ENCODE measurements around the gene SLC1A7.

SLC1A7 gene

DNA sequence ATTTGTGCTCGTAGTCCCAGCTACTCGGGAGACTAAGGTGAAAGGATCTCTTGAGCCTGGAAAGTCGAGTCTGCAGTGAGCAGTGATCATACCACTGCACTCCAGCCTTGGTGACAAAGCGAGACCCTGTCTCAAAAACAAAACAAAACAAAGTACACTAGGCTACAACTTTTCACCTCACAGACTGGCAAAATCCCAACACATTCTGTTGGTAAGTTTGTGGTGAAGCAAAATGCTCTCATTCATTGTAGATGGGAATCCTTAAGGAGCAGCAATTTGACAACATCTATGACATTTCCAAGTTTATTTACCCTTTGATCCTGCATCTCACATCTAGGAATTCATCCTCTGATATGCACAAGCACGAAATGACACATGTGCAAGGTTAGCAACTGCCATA lies 20.2 kb upstream of the SLC1A7 start:
- no peak for DNase-seq (ENCODE audit: low read depth)
- H3K4me3 ChIP-seq (ENCODE audit: low read length), result no peak overlapping the region
- TF ChIP-seq, protein P1, sequence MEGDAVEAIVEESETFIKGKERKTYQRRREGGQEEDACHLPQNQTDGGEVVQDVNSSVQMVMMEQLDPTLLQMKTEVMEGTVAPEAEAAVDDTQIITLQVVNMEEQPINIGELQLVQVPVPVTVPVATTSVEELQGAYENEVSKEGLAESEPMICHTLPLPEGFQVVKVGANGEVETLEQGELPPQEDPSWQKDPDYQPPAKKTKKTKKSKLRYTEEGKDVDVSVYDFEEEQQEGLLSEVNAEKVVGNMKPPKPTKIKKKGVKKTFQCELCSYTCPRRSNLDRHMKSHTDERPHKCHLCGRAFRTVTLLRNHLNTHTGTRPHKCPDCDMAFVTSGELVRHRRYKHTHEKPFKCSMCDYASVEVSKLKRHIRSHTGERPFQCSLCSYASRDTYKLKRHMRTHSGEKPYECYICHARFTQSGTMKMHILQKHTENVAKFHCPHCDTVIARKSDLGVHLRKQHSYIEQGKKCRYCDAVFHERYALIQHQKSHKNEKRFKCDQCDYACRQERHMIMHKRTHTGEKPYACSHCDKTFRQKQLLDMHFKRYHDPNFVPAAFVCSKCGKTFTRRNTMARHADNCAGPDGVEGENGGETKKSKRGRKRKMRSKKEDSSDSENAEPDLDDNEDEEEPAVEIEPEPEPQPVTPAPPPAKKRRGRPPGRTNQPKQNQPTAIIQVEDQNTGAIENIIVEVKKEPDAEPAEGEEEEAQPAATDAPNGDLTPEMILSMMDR (conservative IDR thresholded peaks at IDR 0.05; ENCODE audit: low read depth, low read length), result no peak

DNA sequence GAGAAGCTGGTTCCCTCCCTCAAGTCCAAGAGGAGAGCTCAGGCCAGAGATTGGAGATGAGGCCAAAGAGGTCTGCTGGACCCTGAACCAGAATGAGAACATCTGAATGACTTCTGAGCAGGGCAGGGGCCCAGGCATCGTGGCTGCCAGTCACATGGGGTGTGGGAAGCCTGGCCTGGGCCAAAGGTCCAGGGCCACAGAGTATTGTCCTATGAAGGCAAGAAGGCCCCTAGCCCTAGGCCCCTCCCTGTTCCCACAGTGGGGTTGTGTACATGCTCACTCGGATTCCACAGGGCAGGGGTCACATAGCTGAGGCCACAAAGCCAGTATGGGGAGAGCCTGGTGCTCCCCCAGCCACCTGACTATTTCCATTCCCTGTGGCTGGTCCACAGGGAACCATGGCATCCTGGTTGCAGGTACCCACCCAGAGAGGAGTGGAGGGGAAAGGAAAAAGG lies 18.5 kb upstream of the SLC1A7 start:
- DNase-seq (ENCODE audit: low read depth), result no peak
- TF ChIP-seq, protein P1 (conservative IDR thresholded peaks at IDR 0.05; ENCODE audit: low read depth, low read length), result no peak
- H3K4me3 ChIP-seq (ENCODE audit: low read length), result no peak overlapping the region

DNA sequence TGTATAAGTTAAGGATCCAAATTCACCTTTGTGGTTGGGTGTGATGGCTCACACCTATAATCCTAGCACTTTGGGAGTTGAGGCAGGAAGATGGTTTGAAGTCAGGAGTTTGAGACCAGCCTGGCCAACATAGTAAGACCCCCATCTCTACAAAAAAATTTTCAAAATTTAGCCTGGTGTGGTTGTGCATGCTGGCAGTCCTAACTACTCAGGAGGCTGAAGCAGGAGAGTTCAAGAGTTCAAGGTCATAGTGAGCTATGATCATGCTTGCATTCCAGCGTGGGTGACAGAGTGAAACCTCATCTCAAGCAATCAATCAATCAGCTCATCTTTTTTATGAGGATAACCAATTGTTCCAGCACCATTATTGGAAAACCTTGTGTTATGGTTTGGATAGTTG lies 16.5 kb upstream of the SLC1A7 start:
- H3K4me3 ChIP-seq (ENCODE audit: low read length), result no peak overlapping the region
- TF ChIP-seq, protein P1 (conservative IDR thresholded peaks at IDR 0.05; ENCODE audit: low read depth, low read length), result no peak
- DNase-seq (ENCODE audit: low read depth), result no peak

DNA sequence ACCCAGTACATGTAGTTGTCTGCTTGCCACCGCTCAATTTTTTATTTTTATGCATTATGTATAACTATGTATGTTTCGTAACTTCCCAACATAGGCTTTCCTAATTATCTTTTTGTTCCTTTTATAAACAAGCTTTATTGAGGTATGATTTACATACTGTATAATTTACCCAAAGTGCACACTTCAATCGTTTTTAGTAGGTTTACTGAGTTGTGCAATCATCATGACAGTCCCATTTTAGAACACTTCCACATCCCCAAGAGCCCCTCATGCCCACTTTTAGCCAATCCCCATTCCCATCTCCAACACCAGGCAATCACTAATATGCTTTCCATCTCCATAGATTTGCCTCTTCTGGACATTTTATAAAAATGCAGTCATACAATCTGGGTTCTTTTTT lies 14.3 kb upstream of the SLC1A7 start:
- no peak overlapping the region for H3K4me3 ChIP-seq (ENCODE audit: low read length)
- TF ChIP-seq, protein P1 (conservative IDR thresholded peaks at IDR 0.05; ENCODE audit: low read depth, low read length), result no peak
- DNase-seq (ENCODE audit: low read depth), result no peak

DNA sequence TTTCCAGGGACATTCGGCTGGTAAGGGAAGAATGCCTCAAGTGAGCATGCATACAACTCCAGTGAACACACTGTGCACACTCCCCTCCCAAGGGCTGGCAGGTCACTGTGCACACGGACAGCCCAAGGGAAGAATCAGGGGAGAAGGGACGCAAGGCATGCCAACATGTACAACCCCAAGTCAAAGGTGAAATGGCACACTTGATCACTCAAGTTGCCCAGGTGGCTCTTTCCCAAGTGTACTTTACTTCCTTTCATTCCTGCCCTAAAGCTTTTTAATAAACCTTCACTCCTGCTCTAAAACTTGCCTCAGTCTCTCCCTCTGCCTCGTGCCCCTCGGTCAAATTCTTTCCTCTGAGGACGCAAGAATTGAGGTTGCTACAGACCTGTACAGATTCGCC lies 13.5 kb upstream of the SLC1A7 start:
- DNase-seq (ENCODE audit: low read depth), result no peak
- H3K4me3 ChIP-seq (ENCODE audit: low read length), result no peak overlapping the region
- TF ChIP-seq, protein P1 (conservative IDR thresholded peaks at IDR 0.05; ENCODE audit: low read depth, low read length), result no peak

DNA sequence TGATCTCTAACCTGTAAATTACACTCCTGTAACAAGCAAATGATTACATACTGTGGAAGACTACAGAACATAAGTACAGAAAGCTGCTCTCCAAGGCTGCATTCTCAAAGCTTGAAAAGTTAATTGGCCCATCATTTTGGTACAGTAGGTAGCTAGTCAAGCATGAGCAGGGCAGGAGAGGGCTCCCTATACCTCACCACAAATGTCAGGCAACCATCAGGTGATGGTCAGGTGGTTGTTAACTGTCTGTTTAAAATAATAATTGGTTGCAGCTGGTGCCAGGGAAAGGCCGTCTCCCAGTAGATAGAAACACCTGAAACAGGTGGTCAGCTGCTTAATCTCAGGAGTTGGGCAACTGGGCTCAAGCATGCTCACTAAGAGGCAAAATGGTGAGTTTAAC lies 13.1 kb upstream of the SLC1A7 start:
- TF ChIP-seq, protein P1 (conservative IDR thresholded peaks at IDR 0.05; ENCODE audit: low read depth, low read length), result peak; percentile 7
- no peak overlapping the region for H3K4me3 ChIP-seq (ENCODE audit: low read length)
- no peak for DNase-seq (ENCODE audit: low read depth)

DNA sequence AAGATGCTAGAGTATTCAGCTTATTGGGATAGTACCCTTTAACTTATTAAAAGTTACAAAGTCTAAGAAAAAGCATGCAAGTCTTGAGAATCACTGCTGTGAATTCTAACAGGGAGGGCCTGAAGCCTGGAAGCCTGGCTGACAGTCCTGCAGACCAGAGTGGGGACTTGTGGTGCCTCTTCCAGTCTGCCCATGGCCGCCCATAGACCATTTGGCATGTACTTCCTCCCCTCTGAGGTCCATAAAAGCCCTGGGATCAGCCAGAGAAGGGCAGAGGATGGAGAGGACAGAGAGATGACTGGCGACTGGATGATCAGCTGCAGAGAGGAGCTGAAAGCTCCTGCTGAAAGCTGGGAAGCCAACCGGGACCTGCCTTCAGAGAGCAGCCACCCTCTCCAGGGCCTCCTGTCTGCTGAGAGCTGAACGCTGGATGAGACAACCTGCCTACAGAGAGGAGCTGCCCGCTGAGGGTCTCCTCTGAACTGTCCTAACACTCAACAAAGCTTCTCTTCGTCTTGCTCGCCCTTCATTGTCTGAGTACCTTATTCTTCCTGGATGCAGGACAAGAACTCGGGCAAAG lies 12.5 kb upstream of the SLC1A7 start:
- TF ChIP-seq, protein P1 (conservative IDR thresholded peaks at IDR 0.05; ENCODE audit: low read depth, low read length), result no peak
- no peak overlapping the region for H3K4me3 ChIP-seq (ENCODE audit: low read length)
- DNase-seq (ENCODE audit: low read depth), result no peak

Measured in retinal pigment epithelial cell (primary cell).